ENCODE results near the gene NBL1.

NBL1 gene

DNA sequence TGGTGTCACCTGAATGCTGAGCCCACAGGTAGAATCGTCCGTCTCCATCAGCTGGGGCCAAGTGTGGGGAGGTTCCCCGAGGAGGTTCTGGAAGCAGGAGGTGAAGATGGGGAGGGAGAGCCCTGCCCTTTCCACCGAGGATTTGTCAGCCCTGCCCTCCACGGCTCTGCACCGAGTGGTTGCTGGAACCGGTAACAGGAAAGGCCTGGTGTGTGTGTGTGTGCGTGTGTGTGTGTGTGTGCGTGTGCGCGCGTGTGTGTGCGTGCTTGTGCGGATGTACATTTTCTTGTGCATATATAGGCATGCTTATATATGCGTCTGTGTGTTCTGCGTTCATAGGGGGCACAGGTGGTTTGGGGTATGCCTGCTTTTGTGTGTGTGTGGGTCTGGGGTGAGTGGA lies 3.5 kb downstream of the NBL1 start:
- DNase-seq, result no peak

DNA sequence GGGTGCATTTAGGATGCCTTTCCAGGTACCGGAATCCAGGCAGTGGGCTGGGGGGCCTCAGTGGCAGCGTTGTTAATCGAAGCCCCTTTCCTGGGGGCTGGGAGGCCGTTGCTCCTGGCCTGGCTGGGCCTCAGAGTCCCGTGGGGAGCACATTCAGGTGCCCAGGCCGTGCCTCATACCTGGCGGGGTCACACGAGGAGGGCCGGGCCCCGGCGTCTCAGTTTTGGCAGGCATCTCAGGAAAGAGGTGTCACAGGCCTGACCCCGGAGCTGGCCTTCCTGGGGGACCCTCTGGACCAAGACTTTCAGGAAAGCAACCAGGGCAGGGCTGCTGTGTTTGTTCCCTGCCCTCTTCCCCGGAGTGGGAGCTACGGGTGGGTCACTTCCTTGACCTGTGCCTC lies 4.1 kb downstream of the NBL1 start:
- DNase-seq, result no peak

DNA sequence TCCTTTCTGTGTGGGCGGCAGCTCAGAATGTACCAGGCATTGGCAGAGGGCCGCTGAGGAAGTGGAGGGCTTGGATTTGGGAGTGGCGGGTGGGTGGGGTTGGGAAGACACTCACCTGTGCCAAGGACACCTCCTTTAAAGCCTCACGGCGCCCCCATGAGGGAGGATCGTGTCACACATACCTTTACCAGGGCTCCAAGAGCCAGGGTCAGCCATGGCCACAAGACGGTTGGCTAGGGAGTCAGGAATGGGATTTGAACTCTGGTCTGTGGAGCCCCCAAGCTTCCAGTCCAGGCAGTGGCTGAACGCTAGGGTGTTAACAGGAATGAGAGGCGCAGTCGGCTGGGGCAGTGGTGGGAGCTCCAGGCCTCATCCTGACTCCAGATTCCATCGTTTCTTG lies 4.6 kb downstream of the NBL1 start:
- no peak for DNase-seq

DNA sequence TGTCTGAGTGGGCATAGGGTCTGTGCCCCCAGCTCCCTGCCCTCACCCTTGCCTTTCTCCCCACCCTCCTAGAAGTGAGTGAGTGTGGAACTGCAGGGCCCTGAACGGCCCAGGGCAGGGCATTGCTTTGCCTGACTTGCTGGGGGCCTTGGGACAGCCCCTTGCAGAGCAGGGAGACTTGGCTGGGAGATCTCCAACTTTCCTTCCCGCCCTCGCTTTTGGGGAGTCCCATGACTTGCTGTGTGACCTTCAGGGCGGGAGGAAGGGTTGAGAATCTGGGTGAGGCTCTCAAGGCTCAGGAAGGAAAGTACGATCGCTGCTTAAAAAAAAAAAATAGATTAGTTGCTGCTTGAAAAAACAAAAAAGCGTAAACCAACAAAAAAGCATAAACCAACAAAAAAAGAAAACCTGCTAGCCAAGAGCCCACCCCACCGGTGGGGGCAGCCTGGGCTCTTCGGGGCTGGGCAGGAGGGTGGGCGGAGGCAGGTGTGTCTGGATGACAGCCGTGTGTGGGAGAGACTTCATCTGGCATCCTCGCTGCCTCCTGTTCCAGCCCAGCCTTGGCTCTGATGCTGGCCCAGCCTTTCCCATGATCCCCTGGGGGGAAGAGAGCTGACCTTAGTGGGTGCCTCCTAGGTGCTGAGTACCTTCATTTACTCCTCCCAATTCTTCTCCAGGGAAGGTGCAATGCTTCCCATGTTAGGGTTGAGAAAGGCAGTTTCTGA lies 6.5 kb downstream of the NBL1 start:
- DNase-seq, result no peak

DNA sequence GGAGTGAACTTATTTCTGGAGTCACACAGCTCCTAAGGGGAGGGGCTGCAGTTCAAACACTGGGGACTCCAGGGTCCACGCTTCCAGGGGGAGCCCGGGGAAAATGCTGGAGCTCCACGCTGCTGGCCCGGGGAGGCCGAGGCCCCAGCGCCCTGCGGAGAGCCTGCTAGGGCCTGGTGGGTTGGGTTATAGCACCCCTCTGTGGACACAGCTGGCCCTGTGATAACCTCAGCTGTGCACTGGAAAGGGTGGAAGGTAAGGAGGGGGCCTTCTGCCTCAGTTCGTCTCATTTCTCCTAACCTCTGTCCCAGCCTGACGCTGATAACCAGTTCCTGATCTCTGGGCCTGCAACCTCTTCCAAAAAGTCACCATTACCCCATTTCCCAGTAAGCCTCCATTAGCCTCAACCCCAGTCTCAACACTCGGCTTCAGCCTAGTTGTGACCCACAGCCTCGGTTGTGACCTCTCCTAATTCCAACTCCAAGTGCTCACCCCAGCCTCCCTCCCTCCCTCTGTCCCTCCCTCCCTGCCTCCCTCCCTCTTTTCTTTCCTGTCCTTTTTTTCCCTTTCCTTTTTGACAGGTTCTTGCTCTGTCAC lies 7.1 kb downstream of the NBL1 start:
- DNase-seq, result no peak

DNA sequence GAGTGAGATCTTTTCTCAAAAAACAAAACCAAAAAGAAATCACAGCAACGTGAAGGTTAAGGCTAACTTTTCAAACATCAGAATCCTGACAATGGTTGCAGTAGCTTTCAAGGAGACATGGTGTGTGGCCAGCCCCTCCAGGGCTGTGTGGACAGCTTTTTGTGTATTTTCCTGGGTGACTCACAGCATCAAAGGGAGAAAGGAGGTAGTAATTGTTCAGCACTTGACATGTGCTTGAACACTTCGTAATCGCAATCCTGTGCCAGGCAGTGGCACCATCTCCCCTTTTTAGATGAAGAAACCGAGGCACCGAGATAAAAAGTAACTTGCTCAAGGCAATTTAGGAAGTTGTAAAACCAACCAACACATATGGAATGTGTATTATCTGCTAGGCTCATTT lies 10.3 kb downstream of the NBL1 start:
- no peak for DNase-seq

DNA sequence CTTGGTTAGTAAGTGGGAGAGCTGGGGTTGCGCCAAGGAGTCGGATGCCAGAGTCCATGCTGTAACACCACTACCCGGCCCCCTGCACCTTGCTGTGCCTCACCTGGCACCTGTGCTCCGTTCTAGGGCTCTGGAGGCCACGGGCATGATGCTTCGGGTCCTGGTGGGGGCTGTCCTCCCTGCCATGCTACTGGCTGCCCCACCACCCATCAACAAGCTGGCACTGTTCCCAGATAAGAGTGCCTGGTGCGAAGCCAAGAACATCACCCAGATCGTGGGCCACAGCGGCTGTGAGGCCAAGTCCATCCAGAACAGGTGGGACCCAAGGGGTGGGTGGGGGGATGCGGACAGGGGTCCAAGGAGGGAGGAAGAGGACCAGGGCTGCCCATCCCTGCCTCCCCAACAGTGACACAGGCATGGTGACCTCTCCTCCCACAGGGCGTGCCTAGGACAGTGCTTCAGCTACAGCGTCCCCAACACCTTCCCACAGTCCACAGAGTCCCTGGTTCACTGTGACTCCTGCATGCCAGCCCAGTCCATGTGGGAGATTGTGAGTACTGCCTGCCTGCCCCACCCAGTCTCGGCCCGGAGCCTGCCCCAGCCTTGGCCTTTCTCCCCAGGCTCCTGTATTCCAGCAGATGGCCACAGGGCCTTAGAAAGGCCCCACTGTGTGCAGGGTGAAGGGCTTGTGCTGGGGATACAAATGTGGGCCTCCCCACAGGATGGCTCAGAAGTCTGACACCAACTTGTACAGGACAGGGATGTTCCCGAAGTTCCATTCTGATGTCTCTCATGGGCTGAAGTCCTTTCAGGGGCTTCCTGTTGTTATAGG lies 11.0 kb downstream of the NBL1 start:
- DNase-seq, result no peak

DNA sequence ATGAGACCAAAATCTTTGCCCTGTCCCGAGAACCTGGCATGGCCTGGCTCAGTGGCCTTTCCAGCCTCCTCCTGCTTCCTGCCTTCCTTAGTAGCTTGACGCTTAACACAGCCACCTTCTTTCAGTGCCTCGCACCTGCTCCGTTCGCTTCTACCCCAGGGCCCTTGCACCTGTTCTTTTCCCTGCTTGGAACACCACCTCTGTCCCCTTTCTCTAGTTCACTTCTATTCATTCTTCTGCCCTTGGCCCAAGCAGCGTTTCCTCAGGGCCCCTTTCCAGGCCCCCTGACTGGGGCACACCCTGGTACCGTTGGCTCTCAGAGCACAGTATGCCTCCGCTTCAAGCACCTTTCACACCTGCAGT lies 11.6 kb downstream of the NBL1 start:
- no peak for DNase-seq

DNA sequence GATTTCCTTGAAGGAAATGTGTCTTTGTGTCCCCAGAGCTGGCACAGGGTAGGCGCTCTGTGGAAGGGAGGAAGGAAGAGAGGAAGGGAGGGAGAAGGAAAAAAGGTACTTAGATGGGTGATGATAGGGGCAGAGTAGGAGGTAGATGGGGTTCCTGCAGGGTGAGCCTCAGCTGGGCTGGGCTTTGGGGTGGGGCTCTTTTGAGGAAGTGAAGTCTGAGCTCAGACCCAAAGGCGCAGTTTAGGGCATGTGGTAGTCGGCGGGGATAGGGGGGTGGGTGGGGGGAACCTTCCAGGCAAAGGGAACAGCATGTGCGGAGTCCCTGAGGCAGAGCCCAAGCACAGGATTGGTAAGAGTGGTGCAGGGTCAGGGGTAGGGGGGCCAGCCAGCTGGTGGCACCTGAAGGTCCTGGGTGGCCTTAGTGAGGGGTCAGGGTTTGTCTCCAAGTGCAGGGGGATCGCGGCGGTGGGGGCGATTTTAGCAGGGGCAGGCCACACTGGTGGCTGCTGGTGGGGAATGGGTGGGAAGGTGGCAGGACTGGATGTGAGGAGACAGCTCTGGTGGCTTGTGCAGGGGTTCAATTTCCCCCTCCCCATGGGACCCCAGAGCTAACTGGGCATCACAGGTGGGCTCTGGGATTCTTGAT lies 12.1 kb downstream of the NBL1 start:
- no peak for DNase-seq

DNA sequence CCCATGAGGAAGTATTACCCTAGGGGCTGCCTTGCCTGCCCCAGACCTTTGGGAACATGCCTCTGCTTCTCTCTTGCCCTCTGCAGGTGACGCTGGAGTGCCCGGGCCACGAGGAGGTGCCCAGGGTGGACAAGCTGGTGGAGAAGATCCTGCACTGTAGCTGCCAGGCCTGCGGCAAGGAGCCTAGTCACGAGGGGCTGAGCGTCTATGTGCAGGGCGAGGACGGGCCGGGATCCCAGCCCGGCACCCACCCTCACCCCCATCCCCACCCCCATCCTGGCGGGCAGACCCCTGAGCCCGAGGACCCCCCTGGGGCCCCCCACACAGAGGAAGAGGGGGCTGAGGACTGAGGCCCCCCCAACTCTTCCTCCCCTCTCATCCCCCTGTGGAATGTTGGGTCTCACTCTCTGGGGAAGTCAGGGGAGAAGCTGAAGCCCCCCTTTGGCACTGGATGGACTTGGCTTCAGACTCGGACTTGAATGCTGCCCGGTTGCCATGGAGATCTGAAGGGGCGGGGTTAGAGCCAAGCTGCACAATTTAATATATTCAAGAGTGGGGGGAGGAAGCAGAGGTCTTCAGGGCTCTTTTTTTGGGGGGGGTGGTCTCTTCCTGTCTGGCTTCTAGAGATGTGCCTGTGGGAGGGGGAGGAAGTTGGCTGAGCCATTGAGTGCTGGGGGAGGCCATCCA lies 12.8 kb downstream of the NBL1 start:
- DNase-seq, result no peak

DNA sequence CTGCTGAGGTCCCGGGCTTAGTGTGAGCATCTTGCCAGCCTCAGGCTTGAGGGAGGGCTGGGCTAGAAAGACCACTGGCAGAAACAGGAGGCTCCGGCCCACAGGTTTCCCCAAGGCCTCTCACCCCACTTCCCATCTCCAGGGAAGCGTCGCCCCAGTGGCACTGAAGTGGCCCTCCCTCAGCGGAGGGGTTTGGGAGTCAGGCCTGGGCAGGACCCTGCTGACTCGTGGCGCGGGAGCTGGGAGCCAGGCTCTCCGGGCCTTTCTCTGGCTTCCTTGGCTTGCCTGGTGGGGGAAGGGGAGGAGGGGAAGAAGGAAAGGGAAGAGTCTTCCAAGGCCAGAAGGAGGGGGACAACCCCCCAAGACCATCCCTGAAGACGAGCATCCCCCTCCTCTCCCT lies 13.4 kb downstream of the NBL1 start:
- no peak for DNase-seq

DNA sequence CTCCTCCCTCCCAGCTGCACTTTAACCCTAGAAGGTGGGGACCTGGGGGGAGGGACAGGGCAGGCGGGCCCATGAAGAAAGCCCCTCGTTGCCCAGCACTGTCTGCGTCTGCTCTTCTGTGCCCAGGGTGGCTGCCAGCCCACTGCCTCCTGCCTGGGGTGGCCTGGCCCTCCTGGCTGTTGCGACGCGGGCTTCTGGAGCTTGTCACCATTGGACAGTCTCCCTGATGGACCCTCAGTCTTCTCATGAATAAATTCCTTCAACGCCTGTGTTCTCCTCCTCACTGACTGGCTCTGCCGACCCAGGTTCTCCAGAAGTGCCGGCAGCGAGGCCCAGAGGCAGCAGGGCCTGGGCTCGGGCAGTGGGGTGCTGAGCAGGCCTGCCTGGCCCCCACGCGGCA lies 14.1 kb downstream of the NBL1 start:
- no peak for DNase-seq

DNA sequence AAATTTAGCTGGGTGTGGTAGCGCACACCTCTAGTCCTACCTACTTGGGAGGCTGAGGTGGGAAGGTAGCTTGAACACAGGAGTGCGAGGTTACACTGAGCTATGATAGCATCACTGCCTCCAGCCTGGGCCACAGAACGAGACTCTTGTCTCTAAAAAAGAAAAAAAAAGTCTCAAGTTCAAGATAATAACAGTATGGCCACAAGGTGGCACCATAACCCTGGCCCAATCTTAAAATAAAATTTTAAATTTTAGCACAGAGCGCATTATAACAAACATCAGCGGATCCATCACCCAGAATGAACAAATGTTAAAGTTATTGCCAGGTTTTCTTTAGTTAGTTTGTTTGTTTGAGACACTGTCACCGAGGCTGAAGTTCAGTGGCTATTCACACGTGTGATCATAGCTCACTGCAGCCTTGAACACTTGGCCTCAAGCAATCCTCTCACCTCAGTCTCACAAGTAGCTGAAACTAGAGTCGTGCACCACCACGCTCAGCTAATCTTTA lies 17.7 kb downstream of the NBL1 start:
- DNase-seq, result no peak

DNA sequence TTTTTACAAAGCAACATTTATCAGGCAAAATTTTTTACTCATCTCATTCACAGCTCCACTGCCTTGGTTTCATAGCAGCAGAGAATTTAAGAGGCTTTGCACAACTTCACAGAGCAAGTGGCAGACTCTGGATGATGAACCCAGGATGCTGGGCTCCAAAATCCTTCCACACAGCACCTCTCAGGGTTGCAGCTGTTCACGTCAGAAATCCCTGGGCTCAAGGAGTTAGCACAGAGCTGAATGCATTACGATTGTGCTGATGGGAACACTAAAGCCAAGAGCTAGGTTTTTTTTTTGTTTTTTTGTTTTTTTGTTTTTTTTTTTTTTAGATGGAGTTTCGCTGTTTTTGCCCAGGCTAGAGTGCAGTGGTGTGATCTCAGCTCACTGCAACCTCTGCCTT lies 18.2 kb downstream of the NBL1 start:
- DNase-seq, result no peak

DNA sequence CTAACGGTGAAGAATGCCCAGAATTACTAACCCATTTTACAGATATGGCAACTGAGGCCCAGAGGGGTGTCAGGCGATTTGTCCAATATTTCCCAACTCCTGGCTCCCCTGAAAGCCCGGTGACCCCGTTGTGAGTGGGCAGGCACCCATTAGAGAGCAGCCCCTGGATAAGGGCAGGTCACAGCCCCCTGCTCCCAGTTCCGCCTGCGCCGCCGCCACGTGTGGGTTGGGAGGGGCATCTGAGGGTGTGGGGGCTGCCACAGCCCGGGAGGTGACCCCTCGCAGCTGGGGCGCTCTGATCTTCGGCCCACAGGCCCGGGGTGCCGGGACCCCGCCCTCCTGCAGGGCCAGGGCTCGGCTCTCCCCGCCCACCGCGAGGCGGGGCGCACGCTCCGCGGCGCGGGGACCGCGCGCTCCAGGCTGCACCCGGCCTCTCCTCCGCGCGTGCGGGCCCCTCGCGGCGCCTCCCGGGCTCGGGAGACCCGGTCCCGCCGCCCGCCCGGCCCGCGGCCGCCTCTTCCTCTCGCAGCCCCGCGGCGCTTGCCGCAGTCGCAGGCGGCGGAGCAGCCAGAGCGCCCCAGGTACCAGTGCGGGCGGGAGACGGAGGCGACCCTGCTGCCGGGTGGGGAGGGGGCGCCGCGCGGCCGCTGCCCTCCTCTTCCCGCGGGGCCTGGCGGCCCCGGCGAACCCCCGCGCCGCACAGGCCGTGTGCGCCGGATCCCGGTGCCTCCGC lies 20.5 kb downstream of the NBL1 start, which contains the start of gene HTR6:
Gene HTR6 (plus strand): TSS at position 423 of the 733 bp plus-strand sequence. CDS start 879 bp downstream, outside the sequence.
- DNase-seq, result no peak

DNA sequence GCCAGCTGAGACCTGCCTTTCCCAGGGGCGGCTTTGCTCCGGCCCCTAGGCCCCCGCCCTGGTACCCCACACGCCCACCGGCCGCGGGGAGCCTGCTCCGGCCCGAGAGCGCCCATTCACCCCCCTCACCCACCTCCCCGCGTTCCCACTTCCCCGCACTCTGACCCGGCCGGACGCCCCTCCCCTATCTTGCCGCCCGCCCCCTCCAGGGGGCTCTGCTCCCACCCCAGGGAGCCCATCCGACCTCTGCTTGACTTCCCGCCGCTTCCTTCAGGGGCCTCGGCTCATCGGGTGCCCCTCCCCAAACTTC lies 21.0 kb downstream of the NBL1 start:
- no peak for DNase-seq

DNA sequence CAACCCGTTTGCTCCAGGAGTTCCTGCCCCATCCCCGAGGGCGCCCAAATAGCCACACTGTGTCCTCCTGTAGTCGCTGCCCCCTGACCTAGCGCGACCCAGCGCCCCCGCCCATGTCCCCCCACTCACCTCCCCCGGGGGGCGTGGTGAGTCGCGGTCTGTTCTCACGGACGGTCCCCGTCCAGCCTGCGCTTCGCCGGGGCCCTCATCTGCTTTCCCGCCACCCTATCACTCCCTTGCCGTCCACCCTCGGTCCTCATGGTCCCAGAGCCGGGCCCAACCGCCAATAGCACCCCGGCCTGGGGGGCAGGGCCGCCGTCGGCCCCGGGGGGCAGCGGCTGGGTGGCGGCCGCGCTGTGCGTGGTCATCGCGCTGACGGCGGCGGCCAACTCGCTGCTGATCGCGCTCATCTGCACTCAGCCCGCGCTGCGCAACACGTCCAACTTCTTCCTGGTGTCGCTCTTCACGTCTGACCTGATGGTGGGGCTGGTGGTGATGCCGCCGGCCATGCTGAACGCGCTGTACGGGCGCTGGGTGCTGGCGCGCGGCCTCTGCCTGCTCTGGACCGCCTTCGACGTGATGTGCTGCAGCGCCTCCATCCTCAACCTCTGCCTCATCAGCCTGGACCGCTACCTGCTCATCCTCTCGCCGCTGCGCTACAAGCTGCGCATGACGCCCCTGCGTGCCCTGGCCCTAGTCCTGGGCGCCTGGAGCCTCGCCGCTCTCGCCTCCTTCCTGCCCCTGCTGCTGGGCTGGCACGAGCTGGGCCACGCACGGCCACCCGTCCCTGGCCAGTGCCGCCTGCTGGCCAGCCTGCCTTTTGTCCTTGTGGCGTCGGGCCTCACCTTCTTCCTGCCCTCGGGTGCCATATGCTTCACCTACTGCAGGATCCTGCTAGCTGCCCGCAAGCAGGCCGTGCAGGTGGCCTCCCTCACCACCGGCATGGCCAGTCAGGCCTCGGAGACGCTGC lies 21.7 kb downstream of the NBL1 start:
- no peak for DNase-seq

DNA sequence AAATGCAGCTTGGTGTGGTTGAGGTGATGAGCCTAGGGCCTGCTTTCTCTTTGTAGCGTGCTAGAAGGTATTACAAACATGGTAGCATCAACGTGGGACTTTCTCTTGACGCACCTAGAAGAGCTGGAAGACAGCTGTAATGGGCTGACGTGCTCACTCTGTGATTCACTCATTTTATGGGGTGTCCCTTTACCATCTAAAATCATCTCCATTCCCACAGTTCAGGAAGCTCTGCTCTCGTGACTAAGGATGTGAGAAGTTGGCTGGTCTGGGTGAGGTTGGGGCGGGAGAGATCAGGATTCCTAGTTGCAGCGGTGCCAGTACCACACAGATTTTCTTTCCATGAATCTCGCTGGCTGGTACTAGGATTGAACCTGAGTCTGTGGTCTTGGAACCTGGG lies 24.8 kb downstream of the NBL1 start:
- DNase-seq, result no peak

DNA sequence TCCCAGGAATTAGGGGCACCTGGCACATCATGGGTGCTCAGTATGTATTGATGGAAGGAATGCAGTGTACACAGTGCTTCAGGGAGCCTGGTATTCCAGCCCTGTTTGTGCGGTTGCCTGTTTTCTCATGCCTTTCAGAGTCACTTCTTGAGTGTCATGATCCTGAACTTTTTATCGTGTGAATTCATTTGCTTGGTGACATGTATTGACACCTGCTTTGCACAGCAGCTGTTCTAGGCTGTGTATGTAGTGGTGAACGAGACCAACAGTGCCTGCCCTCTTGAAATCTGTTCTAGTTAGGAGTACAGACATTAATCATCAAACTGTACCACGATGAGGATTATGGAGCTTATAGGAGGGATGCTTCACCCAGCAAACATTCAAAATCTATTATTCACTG lies 26.7 kb downstream of the NBL1 start:
- DNase-seq, result no peak

DNA sequence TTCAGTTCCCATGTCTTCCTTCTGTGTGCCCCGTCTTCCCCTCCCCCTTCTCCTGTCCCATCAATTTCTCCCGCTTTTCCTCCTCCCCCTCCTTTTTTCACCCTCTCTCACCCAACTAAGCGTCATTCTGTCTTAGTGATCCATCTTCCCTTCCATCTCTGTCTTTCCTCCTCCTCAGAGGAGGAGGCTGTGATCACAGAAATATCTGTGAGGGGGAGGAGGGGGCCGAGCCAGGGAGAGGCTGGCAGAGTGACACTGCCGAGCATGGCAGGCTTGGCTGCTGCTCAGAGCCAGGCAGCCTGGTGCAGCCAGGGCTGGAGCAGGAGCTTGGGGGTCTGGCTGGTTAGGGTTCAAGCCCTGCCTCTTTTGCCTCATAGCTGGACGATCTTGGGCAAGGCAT lies 28.1 kb downstream of the NBL1 start:
- DNase-seq, result no peak

DNA sequence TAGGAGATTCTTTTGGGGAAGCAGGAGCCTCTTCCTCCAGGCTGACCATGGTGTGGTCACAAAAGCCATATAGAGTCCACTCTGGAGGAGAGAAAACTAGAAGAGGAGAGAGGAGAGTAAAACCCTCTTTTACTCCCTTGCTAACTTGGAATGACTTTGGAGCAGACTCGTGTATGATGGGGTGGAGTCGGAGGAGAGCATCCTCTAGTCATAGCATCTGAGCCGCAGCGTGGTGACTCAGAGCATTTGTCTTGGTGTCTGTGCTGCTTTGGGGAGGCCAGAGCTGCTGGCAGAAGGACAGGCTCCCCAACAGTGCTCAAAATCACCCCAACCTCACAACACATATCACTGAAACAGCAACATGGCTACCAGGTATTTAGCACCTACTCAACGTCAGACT lies 31.7 kb downstream of the NBL1 start:
- DNase-seq, result no peak

Measured in NCI-H526 treated with DMSO at 0.1 percent for 48 hours (cell line).